Esophagus muscularis mucosa (tissue), 4 donors: ENCODE results near the gene AGGF1. TPM values are rescaled to one million over a fixed set of nuclear protein-coding genes. Genes with fewer than 3 reads are reported as not detected.

ENCODE experiments used
- DNase-seq: peaks from one replicate; pipeline ENCODE4 v3.0.0-alpha.2; 2017; ENCODE audit errors: extremely low spot score
- H3K27ac ChIP-seq, 4 donors: fragments of 200-600 bp; sonication (generic); replicated peaks in 1 of 4; 1 replicate in 3 of 4; 2 replicates in 1 of 4; pipeline ENCODE4 v1.5.1; 2016 to 2019; ENCODE audit warnings: mild to moderate bottlenecking in 1 of 4
- H3K27me3 ChIP-seq, 4 donors: fragments of 200-600 bp; sonication (generic); one replicate each; pipeline versions ENCODE4 v1.5.1 to v1.6.0; 2016 to 2019
- H3K36me3 ChIP-seq, 4 donors: fragments of 200-600 bp; sonication (generic); one replicate each; pipeline ENCODE4 v1.5.1; 2016 to 2019
- H3K4me1 ChIP-seq, 4 donors: fragments of 200-600 bp; sonication (generic); one replicate each; pipeline ENCODE4 v1.5.1; 2016 to 2019
- H3K4me3 ChIP-seq, 4 donors: fragments of 200-600 bp; sonication (generic); 1 replicate in 2 of 4; 2 replicates in 2 of 4; pipeline ENCODE4 v1.5.1; 2016 to 2019; ENCODE audit warnings: mild to moderate bottlenecking in 4 of 4, moderate library complexity in 1 of 4
- H3K9me3 ChIP-seq, 4 donors: fragments of 200-600 bp; sonication (generic); 1 replicate in 3 of 4; 2 replicates in 1 of 4; pipeline ENCODE4 v1.5.1; 2016 to 2019
- EP300 ChIP-seq: sonication (generic); formaldehyde crosslinking; IDR thresholded peaks from one replicate; pipeline ENCODE4 v1.6.1; 2017; ENCODE audit warnings: antibody characterized with exemption
- POLR2A ChIP-seq: fragments of 450-650 bp; IDR thresholded peaks from one replicate; pipeline ENCODE4 v1.6.1; 2017; ENCODE audit warnings: antibody characterized with exemption, moderate library complexity, mild to moderate bottlenecking, low read depth
- POLR2AphosphoS5 ChIP-seq, 2 donors: sonication (generic); formaldehyde crosslinking; IDR thresholded peaks; one replicate each; pipeline ENCODE4 v1.6.1; 2017; ENCODE audit warnings: antibody characterized with exemption in 2 of 2
- WGBS: methylation state at CpG from one replicate; pipeline ENCODE4 v1.1.5; 2018; 5-methylcytosine and 5-hydroxymethylcytosine counted together
- intact Hi-C: fragments of 100-400 bp; cut with DNase I; formaldehyde crosslinking; loops from one replicate; pipeline ENCODE4 v1.15.1; 2023
- total RNA-seq, 4 donors: library from RNA; depleted of rRNA; stranded (reverse); fragments of >200 nt; gene quantifications; one replicate each; pipeline versions ENCODE4 v1.1.0 to v1.2.1, GENCODE V29; 2016
- TF ChIP-seq, protein P1 (sequence below), 3 experiments: fragments of 200-600 bp in 2 of 3; fragments of 450-650 bp in 1 of 3; sonication (generic) in 2 of 3; IDR thresholded peaks; one replicate each; pipeline ENCODE4 v1.5.1; 2017 to 2019; ENCODE audit warnings: antibody characterized with exemption in 3 of 3, mild to moderate bottlenecking in 2 of 3, moderate library complexity in 1 of 3

The AGGF1 gene
- total RNA-seq, 4 donors from 2014 or later, result 16.4 to 25.0 (median 22.7) TPM

DNA sequence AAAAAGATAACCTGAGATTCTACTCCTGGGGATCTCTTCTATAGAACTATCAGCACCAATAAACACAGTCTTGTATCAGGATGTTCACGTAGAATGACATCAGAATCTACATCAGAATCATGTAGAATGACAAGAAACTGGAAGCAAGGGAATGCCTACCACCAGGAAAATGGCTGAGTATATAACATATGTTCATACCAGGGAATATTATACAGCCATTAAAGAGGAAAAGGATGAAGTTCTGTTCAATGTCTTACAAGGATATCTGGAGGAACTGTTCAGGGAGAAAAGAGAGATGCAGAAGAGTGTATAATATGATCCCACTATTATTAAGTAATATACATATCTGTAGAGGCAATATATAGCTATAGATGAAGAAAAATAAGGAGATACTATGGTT is 52.1 kb downstream of the AGGF1 start:
- 97% methylated on average over 1 of the region's 1 CpG for WGBS
- Histone ChIP-seq H3K4me3 (no peak overlapping the region), H3K4me1 (peaks cover 6 to 18% (median 13%) of the 10 kb centered on the region in 4 donors), H3K36me3 (peaks cover 0 to 13% (median 2%) of the 10 kb centered on the region in 4 donors), H3K27ac (no peak overlapping the region), H3K27me3 (no peaks in the 10 kb centered on the region), H3K9me3 (no peaks in the 10 kb centered on the region)
- intact Hi-C loops, result loop anchor here (10.0 kb wide), 1 partner anchor 477 kb away; no protein-coding TSS in a partner anchor
- DNase-seq, result no peak
- TF ChIP-seq, protein P1, sequence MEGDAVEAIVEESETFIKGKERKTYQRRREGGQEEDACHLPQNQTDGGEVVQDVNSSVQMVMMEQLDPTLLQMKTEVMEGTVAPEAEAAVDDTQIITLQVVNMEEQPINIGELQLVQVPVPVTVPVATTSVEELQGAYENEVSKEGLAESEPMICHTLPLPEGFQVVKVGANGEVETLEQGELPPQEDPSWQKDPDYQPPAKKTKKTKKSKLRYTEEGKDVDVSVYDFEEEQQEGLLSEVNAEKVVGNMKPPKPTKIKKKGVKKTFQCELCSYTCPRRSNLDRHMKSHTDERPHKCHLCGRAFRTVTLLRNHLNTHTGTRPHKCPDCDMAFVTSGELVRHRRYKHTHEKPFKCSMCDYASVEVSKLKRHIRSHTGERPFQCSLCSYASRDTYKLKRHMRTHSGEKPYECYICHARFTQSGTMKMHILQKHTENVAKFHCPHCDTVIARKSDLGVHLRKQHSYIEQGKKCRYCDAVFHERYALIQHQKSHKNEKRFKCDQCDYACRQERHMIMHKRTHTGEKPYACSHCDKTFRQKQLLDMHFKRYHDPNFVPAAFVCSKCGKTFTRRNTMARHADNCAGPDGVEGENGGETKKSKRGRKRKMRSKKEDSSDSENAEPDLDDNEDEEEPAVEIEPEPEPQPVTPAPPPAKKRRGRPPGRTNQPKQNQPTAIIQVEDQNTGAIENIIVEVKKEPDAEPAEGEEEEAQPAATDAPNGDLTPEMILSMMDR (IDR thresholded peaks at IDR 0.05), result no peak
- no peak for TF ChIP-seq EP300
- TF ChIP-seq POLR2AphosphoS5 (IDR thresholded peaks at IDR 0.05), result no peak
- no peak for TF ChIP-seq POLR2A

DNA sequence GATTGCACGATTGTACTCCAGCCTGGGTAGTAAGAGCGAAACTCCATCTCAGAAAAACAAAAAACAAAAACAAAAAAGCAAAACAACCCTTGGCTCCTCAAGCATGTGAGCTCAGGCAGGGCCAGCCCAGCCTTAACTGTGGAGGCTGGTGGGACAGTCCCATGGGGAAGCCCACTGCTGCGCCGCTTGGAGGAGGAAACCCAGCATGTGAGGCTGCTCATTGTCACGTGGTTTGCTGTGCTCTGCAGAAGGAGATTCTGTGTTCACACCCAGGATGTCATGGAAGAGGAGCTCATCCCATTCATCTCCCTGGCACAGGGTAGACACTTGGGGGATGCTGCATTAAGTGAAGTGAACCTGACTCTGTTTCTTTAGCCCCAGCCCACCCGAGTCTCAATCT is 52.9 kb downstream of the AGGF1 start:
- WGBS, result 84% methylated on average over 6 of the region's 6 CpGs
- Histone ChIP-seq H3K27ac (no peak overlapping the region), H3K27me3 (no peaks in the 10 kb centered on the region)

DNA sequence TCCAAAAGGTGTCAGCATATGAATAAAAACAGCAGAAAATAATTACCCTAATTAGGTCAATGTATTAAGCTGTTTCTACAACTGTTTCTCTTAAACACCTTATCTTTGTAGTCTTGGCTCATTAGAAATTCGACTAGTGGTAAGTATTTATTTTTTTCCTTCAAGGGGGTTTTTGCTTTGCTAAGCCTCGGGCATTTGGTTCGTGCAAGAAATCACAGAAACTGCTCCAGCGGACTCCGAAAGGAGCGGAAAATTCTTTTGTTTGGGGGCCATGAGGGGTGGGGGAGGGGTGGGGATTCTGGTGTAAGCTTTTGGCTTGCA is 56.1 kb downstream of the AGGF1 start:
- TF ChIP-seq POLR2A, result no peak
- TF ChIP-seq, protein P1 (IDR thresholded peaks at IDR 0.05), result no peak
- no peak for TF ChIP-seq POLR2AphosphoS5 (IDR thresholded peaks at IDR 0.05)
- TF ChIP-seq EP300, result no peak
- WGBS, result 0% methylated on average over 6 of the region's 6 CpGs
- H3K27ac ChIP-seq, result peak overlapping the region; percentile 90 to 96 (median 94)
- no peak for DNase-seq
- H3K4me1 ChIP-seq, result peaks cover 14 to 24% (median 20%) of the 10 kb centered on the region in 4 donors
- no peaks in the 10 kb centered on the region for H3K27me3 ChIP-seq
- peak overlapping the region; percentile 82 to 92 (median 90) for H3K4me3 ChIP-seq
- H3K9me3 ChIP-seq, result no peaks in the 10 kb centered on the region
- intact Hi-C loops, result loop anchor here (10.0 kb wide), 1 partner anchor 482 kb away; no protein-coding TSS in a partner anchor
- H3K36me3 ChIP-seq, result peaks cover 0 to 13% (median 2%) of the 10 kb centered on the region in 4 donors

More for the DNA sequence above, 52.9 kb downstream of the AGGF1 start:
- Histone ChIP-seq H3K4me1 (peaks cover 12 to 21% (median 18%) of the 10 kb centered on the region in 4 donors), H3K36me3 (peaks cover 0 to 13% (median 2%) of the 10 kb centered on the region in 4 donors), H3K4me3 (no peak overlapping the region), H3K9me3 (no peaks in the 10 kb centered on the region)
- TF ChIP-seq POLR2AphosphoS5 (IDR thresholded peaks at IDR 0.05) (no peak), POLR2A (no peak), EP300 (no peak)
- TF ChIP-seq, protein P1 (IDR thresholded peaks at IDR 0.05), result no peak
- DNase-seq, result no peak
- intact Hi-C loops, result loop anchor here (10.0 kb wide), 1 partner anchor 478 kb away; no protein-coding TSS in a partner anchor

DNA sequence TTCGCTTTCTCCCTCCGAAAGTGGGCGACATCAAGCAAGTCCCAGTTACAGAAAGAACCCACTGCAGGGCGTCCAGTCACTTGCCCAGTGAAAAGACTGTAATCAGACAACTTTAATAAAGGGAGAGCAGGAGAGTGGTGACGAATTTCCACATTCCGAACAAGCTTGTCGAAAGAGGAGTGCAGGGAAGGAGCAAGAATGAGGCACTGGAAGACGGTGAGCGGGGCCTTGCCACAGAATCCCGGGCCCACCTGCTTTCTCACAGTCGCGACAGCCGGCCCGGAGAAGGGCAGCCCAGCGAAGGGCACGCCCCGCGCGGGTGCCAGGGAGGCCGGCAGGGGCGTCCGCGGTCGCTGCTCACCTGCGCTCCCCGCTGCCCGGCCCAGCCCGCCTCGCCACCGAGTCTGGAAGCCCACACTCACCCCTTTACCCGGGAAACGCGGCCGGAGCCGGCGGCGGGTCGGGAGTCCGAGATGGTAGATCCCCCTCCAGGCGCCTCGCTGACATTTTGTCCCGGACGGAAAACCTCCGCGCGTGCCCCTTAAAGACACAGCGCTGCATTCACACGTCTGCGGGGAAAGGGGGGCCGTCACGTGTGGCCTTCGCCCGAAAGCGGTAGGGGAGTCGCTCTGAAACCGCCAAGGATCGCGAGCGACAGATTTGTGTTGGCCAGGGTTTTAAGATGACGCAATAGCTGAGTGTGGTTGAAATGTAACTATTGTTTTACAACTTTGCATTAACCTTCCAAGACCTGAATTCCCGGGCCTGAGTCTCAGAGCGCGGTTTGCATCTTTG is 56.7 kb downstream of the AGGF1 start, which contains the start of gene ZBED3:
TSS of gene ZBED3 (minus strand) at position 597 of the 795 bp plus-strand sequence. CDS start 9,407 bp downstream, outside the sequence.
- intact Hi-C loops, result loop anchor here (10.0 kb wide), 1 partner anchor 482 kb away; no protein-coding TSS in a partner anchor
- no peak for DNase-seq
- Histone ChIP-seq H3K9me3 (no peaks in the 10 kb centered on the region), H3K27me3 (no peaks in the 10 kb centered on the region), H3K27ac (peak within 1 kb of the TSS; percentile 90 to 96 (median 94)), H3K4me1 (peaks cover 14 to 24% (median 20%) of the 10 kb centered on the region in 4 donors), H3K36me3 (peaks cover 0 to 13% (median 2%) of the 10 kb centered on the region in 4 donors), H3K4me3 (peak within 1 kb of the TSS; percentile 82 to 92 (median 90))
- under 1% methylated on average over 16 of the region's 63 CpGs for WGBS
- TF ChIP-seq POLR2AphosphoS5 (IDR thresholded peaks at IDR 0.05) (peak in 1 of 2 donors; percentile 63), POLR2A (no peak), EP300 (no peak)
- TF ChIP-seq, protein P1 (IDR thresholded peaks at IDR 0.05), result peak in 2 of 3 experiments; percentile 8 to 35
